Adipose tissue (tissue), 3 donors: ENCODE measurements around the gene DAND5. TPM values are rescaled to one million over a fixed set of nuclear protein-coding genes. Genes with fewer than 3 reads are reported as not detected.
"Not testable (repeated sequence)": the region's sequence is repeated elsewhere in the genome, so short reads cannot be mapped to it uniquely, and the experiment has no call there.

Source experiments
- H3K27ac ChIP-seq: one replicate; pipeline ENCODE4 v1.5.1; 2013; ENCODE audit warnings: low read depth, low read length
- WGBS, 3 donors: extraction: QIAGEN DNeasy Blood & Tissue Kit; methylation state at CpG; one replicate each; pipeline ENCODE4 v1.1.7; 2013; 5-methylcytosine and 5-hydroxymethylcytosine counted together
- polyA plus RNA-seq, 3 donors: library from polyadenylated mRNA; stranded (reverse); fragments of 200-250 nt; gene quantifications; one replicate each; pipeline ENCODE4 v1.2.3, GENCODE V29; 2013
- donor health status: healthy with polysubstance abuse.
- donor health status: Bipolar disorder and iron deficiency.
- donor health status: healthy.

The DAND5 gene
- polyA plus RNA-seq, 3 donors = 0.04 to 0.11 (median 0.05) TPM

GRCh38 chr19:12944104-12944674 is 25.2 kb upstream of the DAND5 start:
- 60 to 64% (median 63%) methylated on average over 2 of the region's 2 CpGs for WGBS, 3 donors
- H3K27ac ChIP-seq = no peak overlapping the region

DNA sequence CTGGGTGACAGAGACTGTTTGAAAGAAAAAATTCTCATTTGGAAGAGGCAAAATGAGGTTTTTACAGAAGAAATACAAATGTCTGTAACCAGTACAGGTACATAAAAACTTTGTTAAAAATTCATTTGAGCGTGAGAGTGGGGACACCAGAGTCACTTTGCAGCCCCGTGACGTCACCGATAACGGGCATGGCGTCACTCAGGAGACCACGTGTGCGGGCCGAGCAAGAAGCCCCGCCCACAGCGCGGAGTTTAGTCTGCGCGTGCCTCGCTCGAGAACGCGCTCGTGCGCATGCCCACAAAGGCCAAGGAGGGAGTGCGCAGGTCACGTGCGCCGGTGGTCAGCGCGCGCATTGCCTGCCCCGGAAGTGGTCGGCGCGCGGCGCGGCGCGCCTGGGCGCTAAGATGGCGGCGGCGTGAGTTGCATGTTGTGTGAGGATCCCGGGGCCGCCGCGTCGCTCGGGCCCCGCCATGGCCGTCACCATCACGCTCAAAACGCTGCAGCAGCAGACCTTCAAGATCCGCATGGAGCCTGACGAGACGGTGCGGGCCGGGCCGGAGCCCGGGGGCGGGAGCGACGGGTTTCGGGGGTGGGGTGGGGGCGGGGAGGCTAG is 23.8 kb upstream of the DAND5 start, which contains the start of gene RAD23A:
TSS of gene RAD23A (plus strand) at position 384 of the 613 bp plus-strand sequence. CDS start at position 471, 87 bp downstream.
- H3K27ac ChIP-seq = peak within 1 kb of the TSS; percentile 62
- 0 to 1% (median 1%) methylated on average over 61 to 62 of the region's 62 CpGs for WGBS, 3 donors

GRCh38 chr19:12946092-12946721 is 23.2 kb upstream of the DAND5 start:
- WGBS, 3 donors = 1% methylated on average over 29 to 40 of the region's 40 CpGs

GRCh38 chr19:12946731-12947496 is 22.5 kb upstream of the DAND5 start:
- 52 to 71% (median 64%) methylated on average over 14 of the region's 14 CpGs for WGBS, 3 donors
- H3K27ac ChIP-seq = no peak overlapping the region

More at GRCh38 chr19:12946092-12946721, 23.2 kb upstream of the DAND5 start:
- peak overlapping the region; percentile 62 for H3K27ac ChIP-seq

DNA sequence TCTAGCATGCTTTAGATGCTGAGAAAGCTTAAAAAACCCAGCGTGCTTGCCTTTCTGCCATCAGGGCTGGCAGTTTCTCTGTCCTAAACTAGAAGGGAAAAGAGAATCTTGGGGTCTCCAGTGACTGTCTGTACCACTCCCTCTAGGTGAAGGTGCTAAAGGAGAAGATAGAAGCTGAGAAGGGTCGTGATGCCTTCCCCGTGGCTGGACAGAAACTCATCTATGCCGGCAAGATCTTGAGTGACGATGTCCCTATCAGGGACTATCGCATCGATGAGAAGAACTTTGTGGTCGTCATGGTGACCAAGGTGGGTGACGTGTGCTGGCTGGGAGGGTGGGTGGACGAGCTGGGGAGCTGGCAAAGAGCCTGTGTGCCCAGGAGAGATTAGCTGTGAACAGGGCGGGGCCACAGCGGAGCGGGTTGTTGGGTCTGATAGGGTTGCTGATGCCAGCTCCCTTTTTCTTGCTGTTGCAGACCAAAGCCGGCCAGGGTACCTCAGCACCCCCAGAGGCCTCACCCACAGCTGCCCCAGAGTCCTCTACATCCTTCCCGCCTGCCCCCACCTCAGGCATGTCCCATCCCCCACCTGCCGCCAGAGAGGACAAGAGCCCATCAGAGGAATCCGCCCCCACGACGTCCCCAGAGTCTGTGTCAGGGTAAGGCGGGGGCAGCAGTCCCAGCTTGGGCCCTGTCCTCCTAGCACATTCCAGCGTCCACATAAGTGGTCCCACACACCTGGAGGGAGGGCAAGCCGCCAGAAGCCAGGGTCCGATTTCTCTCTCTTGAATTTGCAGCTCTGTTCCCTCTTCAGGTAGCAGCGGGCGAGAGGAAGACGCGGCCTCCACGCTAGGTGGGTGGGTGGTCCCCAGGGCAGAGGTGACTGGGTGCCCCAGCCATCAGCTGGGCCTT is 21.4 kb upstream of the DAND5 start:
- H3K27ac ChIP-seq = no peak overlapping the region
- 78 to 90% (median 85%) methylated on average over 28 of the region's 28 CpGs for WGBS, 3 donors

DNA sequence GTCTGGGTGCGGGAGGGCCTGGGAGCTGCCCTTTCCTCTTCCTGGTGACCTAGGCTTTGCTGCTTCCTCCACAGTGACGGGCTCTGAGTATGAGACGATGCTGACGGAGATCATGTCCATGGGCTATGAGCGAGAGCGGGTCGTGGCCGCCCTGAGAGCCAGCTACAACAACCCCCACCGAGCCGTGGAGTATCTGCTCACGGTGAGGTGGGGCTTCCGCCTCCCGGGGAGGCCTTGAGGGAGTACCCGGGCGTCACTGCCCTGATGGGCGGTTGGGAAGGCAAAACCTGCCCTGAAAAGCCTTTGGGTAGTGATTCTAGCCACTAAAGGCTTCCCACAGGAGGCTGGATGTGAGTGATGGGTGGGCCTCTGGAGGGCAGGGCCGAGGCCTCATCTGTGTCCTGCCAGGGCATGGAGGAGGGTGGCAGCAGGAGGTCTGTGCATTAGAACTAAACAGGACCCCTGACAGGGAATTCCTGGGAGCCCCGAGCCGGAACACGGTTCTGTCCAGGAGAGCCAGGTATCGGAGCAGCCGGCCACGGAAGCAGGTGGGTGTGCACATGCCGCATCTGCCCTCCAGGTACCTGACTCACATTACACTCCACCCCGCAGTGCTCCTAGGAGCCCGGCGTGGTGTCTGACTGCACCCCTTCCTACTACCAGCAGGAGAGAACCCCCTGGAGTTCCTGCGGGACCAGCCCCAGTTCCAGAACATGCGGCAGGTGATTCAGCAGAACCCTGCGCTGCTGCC is 20.6 kb upstream of the DAND5 start:
- 91 to 94% (median 93%) methylated on average over 30 of the region's 30 CpGs for WGBS, 3 donors

DNA sequence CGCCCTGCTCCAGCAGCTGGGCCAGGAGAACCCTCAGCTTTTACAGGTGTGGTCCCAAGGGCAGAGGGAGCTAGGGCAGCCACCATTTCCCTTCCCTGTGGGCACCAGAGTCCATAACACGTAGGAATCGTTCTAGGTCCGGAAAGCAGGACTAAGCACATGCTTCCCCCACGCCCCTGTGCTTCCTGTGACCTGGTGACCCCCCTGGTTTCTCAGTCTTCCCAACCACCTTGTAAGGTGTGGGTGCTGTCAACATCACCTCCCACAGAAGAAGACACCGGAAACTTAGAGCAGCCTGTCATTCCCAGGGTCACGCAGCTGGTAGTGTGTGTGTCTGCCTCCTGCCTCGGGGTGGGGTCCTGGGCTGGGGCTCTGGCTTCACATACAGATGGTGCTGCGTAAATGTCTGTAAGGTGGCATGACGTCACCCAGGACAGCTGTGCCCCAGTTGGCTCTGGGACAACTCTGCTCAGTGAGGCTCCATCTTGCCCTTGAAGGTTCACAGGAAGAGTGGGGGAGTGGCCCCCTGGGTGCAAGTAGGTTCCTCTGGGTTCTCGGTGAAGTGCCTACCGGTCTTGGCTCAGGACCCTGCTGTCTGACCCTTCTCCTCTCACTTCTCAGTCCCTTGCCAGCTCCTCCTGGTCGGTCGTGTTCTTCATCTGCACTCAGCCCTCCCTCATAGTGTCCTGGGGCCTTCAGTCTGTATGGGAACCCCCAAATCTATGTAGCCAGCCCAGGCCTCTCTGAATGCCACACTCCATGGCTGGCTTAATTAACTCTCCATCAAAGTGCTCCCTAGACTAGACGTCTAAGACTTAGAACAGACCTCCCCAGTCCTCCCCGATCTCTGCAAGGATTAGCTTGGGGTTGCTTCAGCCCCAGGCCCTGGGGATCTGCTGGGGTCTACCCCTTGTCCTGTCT is 19.8 kb upstream of the DAND5 start:
- 76 to 87% (median 79%) methylated on average over 15 to 16 of the region's 16 CpGs for WGBS, 3 donors
- no peak overlapping the region for H3K27ac ChIP-seq

More for the DNA sequence above, 20.6 kb upstream of the DAND5 start:
- H3K27ac ChIP-seq = no peak overlapping the region

DNA sequence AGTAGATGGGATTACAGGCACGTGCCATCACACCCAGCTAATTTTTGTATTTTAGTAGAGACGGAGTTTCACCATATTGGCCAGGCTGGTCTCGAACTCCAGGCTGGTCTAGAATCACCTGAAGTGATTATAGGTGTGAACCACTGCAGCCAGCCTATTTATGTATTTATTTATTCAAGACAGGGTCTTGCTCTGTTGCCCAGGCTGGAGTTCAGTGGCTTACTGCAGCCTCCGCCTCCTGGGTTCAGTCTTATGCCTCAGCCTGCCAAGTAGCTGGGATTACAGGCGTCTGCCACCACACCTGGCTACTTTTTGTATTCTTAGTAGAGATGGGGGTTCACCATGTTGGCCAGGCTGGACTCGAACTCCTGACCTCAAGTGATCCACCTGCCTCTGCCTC is 17.3 kb upstream of the DAND5 start:
- not testable (repeated sequence) for H3K27ac ChIP-seq
- 94 to 95% (median 95%) methylated on average over 6 of the region's 6 CpGs for WGBS, 3 donors

DNA sequence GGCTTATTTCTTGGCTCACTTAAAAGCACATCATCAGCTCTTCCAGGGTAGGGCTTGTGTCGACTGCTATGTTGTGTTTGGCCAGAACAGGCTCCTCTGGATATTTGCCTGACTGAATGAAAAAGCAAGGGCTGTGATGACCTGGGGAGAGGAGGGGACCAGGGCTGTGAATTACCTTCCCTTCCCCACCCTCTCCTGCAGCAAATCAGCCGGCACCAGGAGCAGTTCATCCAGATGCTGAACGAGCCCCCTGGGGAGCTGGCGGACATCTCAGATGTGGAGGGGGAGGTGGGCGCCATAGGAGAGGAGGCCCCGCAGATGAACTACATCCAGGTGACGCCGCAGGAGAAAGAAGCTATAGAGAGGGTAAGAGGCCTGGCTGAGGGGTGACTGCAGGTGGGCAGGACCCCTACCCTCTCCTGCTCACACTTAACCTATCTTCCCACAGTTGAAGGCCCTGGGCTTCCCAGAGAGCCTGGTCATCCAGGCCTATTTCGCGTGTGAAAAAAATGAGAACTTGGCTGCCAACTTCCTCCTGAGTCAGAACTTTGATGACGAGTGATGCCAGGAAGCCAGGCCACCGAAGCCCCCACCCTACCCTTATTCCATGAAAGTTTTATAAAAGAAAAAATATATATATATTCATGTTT is 16.8 kb upstream of the DAND5 start:
- peak overlapping the region; percentile 9 for H3K27ac ChIP-seq
- 53 to 68% (median 59%) methylated on average over 12 of the region's 12 CpGs for WGBS, 3 donors

DNA sequence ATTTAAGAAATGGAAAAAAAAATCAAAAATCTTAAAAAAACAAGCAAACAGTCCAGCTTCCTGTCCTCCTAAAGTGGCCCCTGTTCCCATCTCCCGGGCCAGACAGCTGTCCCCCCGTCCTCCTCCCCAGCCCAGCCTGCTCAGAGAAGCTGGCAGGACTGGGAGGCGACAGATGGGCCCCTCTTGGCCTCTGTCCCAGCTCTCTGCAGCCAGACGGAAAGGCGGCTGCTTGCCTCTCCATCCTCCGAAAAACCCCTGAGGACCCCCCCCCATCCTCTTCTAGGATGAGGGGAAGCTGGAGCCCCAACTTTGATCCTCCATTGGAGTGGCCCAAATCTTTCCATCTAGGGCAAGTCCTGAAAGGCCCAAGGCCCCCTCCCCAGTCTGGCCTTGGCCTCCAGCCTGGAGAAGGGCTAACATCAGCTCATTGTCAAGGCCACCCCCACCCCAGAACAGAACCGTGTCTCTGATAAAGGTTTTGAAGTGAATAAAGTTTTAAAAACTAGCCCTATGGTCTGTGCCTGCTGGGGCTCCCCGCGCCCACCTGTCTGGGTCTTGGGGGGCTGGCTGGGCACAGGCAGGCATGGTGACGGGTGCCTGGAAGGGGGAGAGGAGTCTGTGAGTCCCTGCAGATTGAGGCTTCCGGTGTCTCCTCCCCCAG is 16.1 kb upstream of the DAND5 start:
- WGBS, 3 donors = 39 to 48% (median 42%) methylated on average over 10 to 11 of the region's 11 CpGs
- no peak overlapping the region for H3K27ac ChIP-seq

DNA sequence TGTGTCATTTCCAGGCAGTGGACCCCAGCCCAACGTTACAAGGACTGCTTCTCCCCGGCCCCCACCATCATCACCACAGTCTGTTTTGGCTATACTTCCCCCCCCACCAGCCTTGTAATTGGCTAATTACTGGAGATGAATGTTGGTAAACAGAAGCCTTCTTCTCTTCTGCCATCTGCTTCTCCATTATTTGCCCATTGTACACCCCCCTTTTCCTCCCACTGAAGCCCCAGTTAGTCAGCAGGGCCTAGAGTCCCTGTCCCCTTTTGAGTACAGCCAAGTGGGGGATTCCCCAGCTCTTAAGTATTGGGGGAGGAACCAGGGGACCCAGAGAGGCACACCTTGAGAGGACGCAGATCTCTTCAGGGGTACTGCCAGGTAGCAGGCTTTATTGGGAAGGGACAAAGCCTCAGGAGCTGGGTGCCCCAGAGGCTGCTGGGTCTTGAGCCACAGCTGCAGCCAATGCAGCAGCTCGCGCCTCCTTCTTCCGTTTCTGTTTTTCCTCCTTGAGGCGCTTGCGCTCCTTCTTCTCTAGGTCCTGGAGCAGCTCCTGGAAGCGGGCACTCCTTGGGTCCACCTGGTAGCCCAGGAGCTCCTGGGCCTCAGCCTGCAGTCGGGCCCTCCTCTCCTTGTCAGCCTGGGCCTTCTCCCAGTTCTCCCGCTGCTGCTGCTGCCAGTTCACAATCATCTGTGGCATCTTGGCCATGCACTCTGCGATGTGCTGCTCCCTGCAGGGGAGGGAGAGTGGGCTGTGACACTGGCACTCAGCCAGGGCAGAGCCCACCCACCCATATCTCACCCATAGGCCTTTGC is 15.4 kb upstream of the DAND5 start:
- 57 to 64% (median 58%) methylated on average over 12 of the region's 12 CpGs for WGBS, 3 donors
- no peak overlapping the region for H3K27ac ChIP-seq

DNA sequence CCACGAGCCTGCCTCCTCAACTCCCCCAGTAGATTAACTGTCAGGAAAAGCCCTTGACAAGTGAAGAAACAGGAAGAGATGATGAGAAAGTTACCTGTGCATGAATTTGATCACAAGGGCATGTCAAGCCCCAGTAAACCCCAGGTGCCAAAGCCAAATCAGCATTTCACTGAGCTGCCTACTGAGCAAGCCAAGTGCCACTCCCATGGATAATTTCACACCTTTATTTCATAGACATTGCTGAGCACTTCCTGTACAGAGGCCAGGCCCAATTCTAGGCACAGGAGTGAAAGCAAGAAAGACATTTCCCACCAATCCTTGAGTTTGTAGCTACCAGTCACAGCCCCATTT is 14.8 kb upstream of the DAND5 start:
- no peak overlapping the region for H3K27ac ChIP-seq
- WGBS, 3 donors = 10 to 57% (median 29%) methylated on average over 1 of the region's 1 CpG

DNA sequence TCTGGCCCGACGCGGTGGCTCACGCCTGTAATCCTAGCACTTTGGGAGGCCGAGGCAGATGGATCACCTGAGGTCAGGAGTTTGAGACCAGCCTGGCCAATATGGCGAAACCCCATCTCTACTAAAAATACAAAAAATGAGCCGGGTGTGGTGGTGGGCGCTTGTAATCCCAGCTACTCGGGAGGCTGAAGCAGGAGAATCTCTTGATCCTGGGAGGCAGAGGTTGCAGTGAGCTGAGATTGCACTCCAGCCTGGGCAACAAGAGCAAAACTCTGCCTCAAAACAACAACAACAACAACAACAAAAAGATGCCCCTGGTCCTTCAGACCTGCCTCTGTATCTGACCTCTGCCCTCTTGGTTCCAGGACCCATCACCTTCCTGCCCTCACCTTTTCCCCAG is 13.8 kb upstream of the DAND5 start:
- not testable (repeated sequence) for H3K27ac ChIP-seq
- 83 to 88% (median 87%) methylated on average over 9 of the region's 9 CpGs for WGBS, 3 donors

DNA sequence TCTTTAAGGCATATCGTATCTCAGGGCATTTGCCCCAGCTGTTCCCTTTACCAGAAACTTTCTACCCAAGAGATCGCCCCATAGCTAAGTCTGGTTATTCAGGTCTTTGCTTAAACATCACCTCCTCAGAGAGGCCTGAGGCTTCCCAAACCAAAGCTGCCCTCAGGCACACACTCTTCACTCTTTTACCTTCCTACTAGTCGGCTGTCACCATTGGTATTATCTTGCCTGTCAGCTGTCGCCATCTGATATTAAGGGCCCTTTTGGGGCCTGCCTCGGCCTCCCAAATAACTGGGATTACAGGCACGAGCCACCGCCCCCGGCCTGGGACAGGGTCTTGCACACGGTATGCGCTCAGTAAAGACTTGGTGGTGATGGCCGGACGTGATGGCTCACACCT is 13.4 kb upstream of the DAND5 start:
- 48 to 67% (median 52%) methylated on average over 12 of the region's 12 CpGs for WGBS, 3 donors
- no peak overlapping the region for H3K27ac ChIP-seq
